SU-DHL-6 (cell line): ENCODE measurements around the gene KRT32.

Source experiments
- EZH2phosphoT487 ChIP-seq: fragments of 200-600 bp; sonication (generic), shearing (Covaris generic); conservative IDR thresholded peaks from 2 replicates; pipeline ENCODE4 v1.6.1; 2018; ENCODE audit warnings: mild to moderate bottlenecking, antibody characterized with exemption, low read length, moderate library complexity, mixed read lengths
- TF ChIP-seq, protein P1 (sequence below): fragments of 200-600 bp; sonication (generic); IDR thresholded peaks from one replicate; pipeline ENCODE4 v1.5.1; 2017; ENCODE audit warnings: antibody characterized with exemption, mild to moderate bottlenecking, low read length, moderate library complexity; ENCODE audit not compliant: insufficient read depth, poor library complexity, severe bottlenecking

DNA sequence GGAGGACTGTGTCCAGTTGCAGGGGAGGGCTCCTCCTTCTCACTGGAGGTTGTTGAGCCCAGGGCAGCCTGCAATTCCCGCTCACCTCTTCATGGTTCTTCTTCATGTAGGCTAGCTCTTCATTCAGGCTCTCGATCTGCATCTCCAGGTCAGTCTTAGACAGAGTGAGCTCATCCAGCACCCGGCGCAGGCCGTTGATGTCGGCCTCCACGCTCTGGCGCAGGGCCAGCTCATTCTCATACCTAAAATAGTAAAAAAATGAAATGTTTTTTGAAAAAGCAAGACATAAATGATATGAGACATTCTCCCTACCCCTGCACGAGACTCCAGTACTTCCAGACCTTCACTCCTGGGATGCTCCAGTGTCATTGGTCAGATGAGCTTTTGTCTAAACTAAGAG, 36.0 kb upstream of the KRT32 start:
- TF ChIP-seq, protein P1, sequence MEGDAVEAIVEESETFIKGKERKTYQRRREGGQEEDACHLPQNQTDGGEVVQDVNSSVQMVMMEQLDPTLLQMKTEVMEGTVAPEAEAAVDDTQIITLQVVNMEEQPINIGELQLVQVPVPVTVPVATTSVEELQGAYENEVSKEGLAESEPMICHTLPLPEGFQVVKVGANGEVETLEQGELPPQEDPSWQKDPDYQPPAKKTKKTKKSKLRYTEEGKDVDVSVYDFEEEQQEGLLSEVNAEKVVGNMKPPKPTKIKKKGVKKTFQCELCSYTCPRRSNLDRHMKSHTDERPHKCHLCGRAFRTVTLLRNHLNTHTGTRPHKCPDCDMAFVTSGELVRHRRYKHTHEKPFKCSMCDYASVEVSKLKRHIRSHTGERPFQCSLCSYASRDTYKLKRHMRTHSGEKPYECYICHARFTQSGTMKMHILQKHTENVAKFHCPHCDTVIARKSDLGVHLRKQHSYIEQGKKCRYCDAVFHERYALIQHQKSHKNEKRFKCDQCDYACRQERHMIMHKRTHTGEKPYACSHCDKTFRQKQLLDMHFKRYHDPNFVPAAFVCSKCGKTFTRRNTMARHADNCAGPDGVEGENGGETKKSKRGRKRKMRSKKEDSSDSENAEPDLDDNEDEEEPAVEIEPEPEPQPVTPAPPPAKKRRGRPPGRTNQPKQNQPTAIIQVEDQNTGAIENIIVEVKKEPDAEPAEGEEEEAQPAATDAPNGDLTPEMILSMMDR: no peak
- TF ChIP-seq EZH2phosphoT487: no peak
